Epithelial cell of proximal tubule (primary cell): ENCODE measurements around the gene SLCO4A1. TPM values are rescaled to one million over a fixed set of nuclear protein-coding genes. Genes with fewer than 3 reads are reported as not detected.

Experiments
- DNase-seq: peaks from one replicate; pipeline ENCODE4 v3.0.0-alpha.2; 2011; ENCODE audit warnings: low read depth
- H3K4me3 ChIP-seq: 2 replicates; pipeline ENCODE4 v1.5.1; 2011; ENCODE audit warnings: low read depth, mild to moderate bottlenecking, low read length
- CTCF ChIP-seq: conservative IDR thresholded peaks from 2 replicates; pipeline ENCODE4 v1.5.1; 2012; ENCODE audit warnings: low read depth, mild to moderate bottlenecking, low read length
- total RNA-seq: library from RNA; depleted of rRNA; stranded (reverse); fragments of >200 nt; gene quantifications from 2 replicates; pipeline ENCODE4 v1.2.3, GENCODE V29; 2015

SLCO4A1 gene
- total RNA-seq, 1 donor from 2014 or later, result 57.3 TPM

GRCh38 chr20:62665153-62665754, 23.0 kb downstream of the SLCO4A1 start:
- H3K4me3 ChIP-seq, result no peak overlapping the region
- no peak for DNase-seq
- no peak for TF ChIP-seq CTCF

GRCh38 chr20:62665826-62666735, 23.8 kb downstream of the SLCO4A1 start:
- no peak for DNase-seq
- no peak for TF ChIP-seq CTCF
- no peak overlapping the region for H3K4me3 ChIP-seq

GRCh38 chr20:62666736-62667529, 24.6 kb downstream of the SLCO4A1 start:
- H3K4me3 ChIP-seq, result no peak overlapping the region
- TF ChIP-seq CTCF, result no peak
- no peak for DNase-seq

- TF ChIP-seq CTCF, result no peak
- no peak for DNase-seq
- no peak overlapping the region for H3K4me3 ChIP-seq
These were observed 25.5 kb downstream of the SLCO4A1 start for GRCh38 chr20:62667530-62668440.

- H3K4me3 ChIP-seq, result no peak overlapping the region
- DNase-seq, result no peak
- peak; percentile 68 for TF ChIP-seq CTCF
These were observed 26.2 kb downstream of the SLCO4A1 start for GRCh38 chr20:62668441-62669027.

- H3K4me3 ChIP-seq, result no peak overlapping the region
- no peak for TF ChIP-seq CTCF
- DNase-seq, result no peak
These were observed 26.9 kb downstream of the SLCO4A1 start for GRCh38 chr20:62669249-62669648.
